ENCODE data around the gene LIMCH1.

The LIMCH1 gene

GRCh38 chr4:41602113-41602512 lies 64.2 kb downstream of the LIMCH1 start:
- Histone ChIP-seq H3K36me3 (ENCODE audit: insufficient read depth, low read length) (no peaks in the 10 kb centered on the region), H3K9ac (ENCODE audit: low read depth, low read length) (no peak overlapping the region), H3K9me3 (ENCODE audit: insufficient read depth, low read length, severe bottlenecking) (no peaks in the 10 kb centered on the region), H3K27me3 (ENCODE audit: insufficient read depth, low read length, poor library complexity) (peaks cover 15% of the 10 kb centered on the region), H3K79me2 (ENCODE audit: insufficient read depth, low read length) (no peaks in the 10 kb centered on the region), H3K4me1 (ENCODE audit: insufficient read depth, low read length) (no peaks in the 10 kb centered on the region), H3K4me3 (ENCODE audit: low read depth in 1 of 2, low read length in 2 of 2) (no peak overlapping the region), H2AFZ (ENCODE audit: low read depth, low read length) (no peak overlapping the region), H3K4me2 (ENCODE audit: insufficient read depth, low read length) (no peak overlapping the region), H3K27ac (ENCODE audit: low read length) (no peak overlapping the region), H4K20me1 (ENCODE audit: insufficient read depth, low read length) (no peaks in the 10 kb centered on the region)
- DNase-seq: no peak
- no peak for ATAC-seq (ENCODE audit: insufficient read depth, low read depth)
- TF ChIP-seq CTCF (IDR thresholded peaks at IDR 0.05; ENCODE audit: borderline replicate concordance, extremely low read depth, low read length, poor library complexity, severe bottlenecking) (no peak), EZH2 (IDR thresholded peaks at IDR 0.05; ENCODE audit: borderline replicate concordance, low read depth, low read length, severe bottlenecking) (no peak)

- ATAC-seq (ENCODE audit: insufficient read depth, low read depth) (no peak), DNase-seq (no peak)
- Histone ChIP-seq H3K79me2 (ENCODE audit: insufficient read depth, low read length) (no peaks in the 10 kb centered on the region), H3K9me3 (ENCODE audit: insufficient read depth, low read length, severe bottlenecking) (no peaks in the 10 kb centered on the region), H3K4me3 (ENCODE audit: low read depth in 1 of 2, low read length in 2 of 2) (no peak overlapping the region), H4K20me1 (ENCODE audit: insufficient read depth, low read length) (no peaks in the 10 kb centered on the region), H3K27ac (ENCODE audit: low read length) (no peak overlapping the region), H2AFZ (ENCODE audit: low read depth, low read length) (no peak overlapping the region), H3K36me3 (ENCODE audit: insufficient read depth, low read length) (no peaks in the 10 kb centered on the region), H3K9ac (ENCODE audit: low read depth, low read length) (no peak overlapping the region), H3K4me1 (ENCODE audit: insufficient read depth, low read length) (no peaks in the 10 kb centered on the region), H3K4me2 (ENCODE audit: insufficient read depth, low read length) (no peak overlapping the region), H3K27me3 (ENCODE audit: insufficient read depth, low read length, poor library complexity) (peaks cover 11% of the 10 kb centered on the region)
- TF ChIP-seq EZH2 (IDR thresholded peaks at IDR 0.05; ENCODE audit: borderline replicate concordance, low read depth, low read length, severe bottlenecking) (no peak), CTCF (IDR thresholded peaks at IDR 0.05; ENCODE audit: borderline replicate concordance, extremely low read depth, low read length, poor library complexity, severe bottlenecking) (no peak)
Observed at GRCh38 chr4:41602886-41603498, 65.0 kb downstream of the LIMCH1 start.

DNA sequence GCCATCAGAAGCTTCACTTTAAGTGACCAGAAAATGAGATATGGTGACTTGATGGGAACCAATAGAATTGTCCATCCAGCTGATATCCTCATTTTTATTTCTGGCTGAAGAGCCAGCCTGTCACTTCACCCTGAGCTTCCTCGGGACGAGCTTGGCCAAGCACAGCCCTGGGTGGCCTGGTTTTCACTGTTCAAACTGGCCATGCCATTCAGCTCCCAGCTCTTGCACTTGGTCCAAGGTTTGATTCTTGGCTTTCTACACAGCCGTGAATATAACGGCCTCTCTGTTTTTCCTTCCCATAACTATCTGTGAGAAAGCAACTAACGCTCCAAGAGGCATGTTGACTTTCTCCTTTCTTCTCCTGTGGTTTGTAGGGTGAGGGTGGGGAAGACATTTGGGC lies 71.9 kb downstream of the LIMCH1 start:
- no peak overlapping the region for H3K4me2 ChIP-seq (ENCODE audit: insufficient read depth, low read length)
- no peak for ATAC-seq (ENCODE audit: insufficient read depth, low read depth)
- H3K4me3 ChIP-seq (ENCODE audit: low read depth in 1 of 2, low read length in 2 of 2): no peak overlapping the region
- no peaks in the 10 kb centered on the region for H3K4me1 ChIP-seq (ENCODE audit: insufficient read depth, low read length)
- DNase-seq: no peak
- H3K9me3 ChIP-seq (ENCODE audit: insufficient read depth, low read length, severe bottlenecking): no peaks in the 10 kb centered on the region
- no peak overlapping the region for H3K9ac ChIP-seq (ENCODE audit: low read depth, low read length)
- H3K79me2 ChIP-seq (ENCODE audit: insufficient read depth, low read length): no peaks in the 10 kb centered on the region
- H2AFZ ChIP-seq (ENCODE audit: low read depth, low read length): no peak overlapping the region
- no peaks in the 10 kb centered on the region for H4K20me1 ChIP-seq (ENCODE audit: insufficient read depth, low read length)
- H3K27ac ChIP-seq (ENCODE audit: low read length): no peak overlapping the region
- peaks cover 3% of the 10 kb centered on the region for H3K27me3 ChIP-seq (ENCODE audit: insufficient read depth, low read length, poor library complexity)
- no peaks in the 10 kb centered on the region for H3K36me3 ChIP-seq (ENCODE audit: insufficient read depth, low read length)
- TF ChIP-seq CTCF (IDR thresholded peaks at IDR 0.05; ENCODE audit: borderline replicate concordance, extremely low read depth, low read length, poor library complexity, severe bottlenecking): no peak
- no peak for TF ChIP-seq EZH2 (IDR thresholded peaks at IDR 0.05; ENCODE audit: borderline replicate concordance, low read depth, low read length, severe bottlenecking)

All from DND-41 (cell line).